Measurements from ENCODE around the gene LCAT.
"Not testable (repeated sequence)": the region's sequence is repeated elsewhere in the genome, so short reads cannot be mapped to it uniquely, and the experiment has no call there.

Gene LCAT

DNA sequence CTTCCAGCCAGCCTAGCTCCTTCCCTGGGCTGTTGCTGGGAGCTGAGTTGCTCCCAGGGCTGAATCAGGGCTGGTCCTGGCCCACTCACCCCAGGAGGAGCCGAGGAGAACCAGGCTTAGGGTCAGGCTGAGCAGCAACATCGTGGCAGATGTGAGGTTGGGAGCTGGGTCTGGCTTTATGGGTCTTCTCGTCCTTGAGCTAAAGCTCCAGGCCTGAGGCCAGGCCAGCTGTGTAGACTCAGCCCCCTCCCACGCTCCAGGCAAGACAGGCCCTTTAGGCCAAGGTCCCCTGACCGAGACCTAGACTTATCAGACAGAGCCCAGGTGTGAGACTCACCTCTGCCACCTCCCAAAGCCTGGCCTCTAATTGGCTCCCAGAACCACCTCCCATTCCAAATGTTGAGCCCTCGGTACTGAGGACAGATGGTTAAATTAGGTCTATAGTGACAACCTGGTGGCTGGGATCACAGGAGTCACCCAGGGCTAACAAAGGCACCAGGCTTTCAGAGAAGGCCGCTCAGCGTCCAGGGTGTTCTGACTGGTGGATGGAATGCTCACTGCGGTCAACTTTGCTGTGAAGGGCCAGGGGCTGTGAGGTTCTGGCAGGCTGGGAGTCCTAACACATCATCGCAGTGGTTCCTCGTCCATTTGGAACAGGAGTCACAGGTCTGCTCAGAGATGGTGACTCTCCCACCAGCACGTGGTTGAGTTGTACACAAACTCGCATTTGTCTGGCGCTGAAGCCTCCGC, 12.0 kb downstream of the LCAT start, which contains the start of gene CTRL:
Gene CTRL (minus strand): TSS at position 151 of the 750 bp plus-strand sequence. CDS start 10 bp downstream, at position 141.
- no peak for DNase-seq (ENCODE audit: low read depth)

DNA sequence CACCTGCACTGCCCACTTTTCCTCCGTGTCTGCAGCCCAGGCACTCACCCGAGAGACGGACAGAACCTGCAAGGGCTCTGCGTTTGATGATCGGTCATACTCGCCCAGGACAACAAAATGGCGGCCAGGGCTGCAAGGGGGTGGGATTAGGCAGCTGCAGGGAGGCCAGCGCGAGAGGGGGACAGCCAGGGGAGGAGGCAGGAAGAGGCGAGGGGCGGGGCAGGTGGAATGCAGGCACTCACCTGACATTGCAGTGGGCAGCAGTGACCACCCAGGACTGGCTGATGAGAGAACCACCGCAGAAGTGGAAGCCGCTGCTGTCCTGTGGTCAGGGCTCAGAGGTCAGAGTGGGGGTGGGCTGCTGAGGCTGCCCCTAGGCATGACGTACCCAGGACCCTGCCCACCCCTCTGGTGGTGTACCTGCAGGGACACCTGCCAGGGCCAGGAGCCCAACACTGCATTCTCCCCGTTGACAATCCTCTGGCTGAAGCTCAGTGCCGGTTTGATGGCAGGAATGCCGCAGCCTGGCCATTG, 13.2 kb downstream of the LCAT start:
- DNase-seq (ENCODE audit: low read depth) = no peak

GRCh38 chr16:67930191-67930590, 13.7 kb downstream of the LCAT start:
- no peak for DNase-seq (ENCODE audit: low read depth)

GRCh38 chr16:67928561-67929364, 15.2 kb downstream of the LCAT start:
- DNase-seq (ENCODE audit: low read depth) = peak; percentile 61

- DNase-seq (ENCODE audit: low read depth) = no peak
Observed at GRCh38 chr16:67928147-67928546, 15.8 kb downstream of the LCAT start.

- DNase-seq (ENCODE audit: low read depth) = no peak
Observed at GRCh38 chr16:67927131-67927941, 16.6 kb downstream of the LCAT start.

- DNase-seq (ENCODE audit: low read depth) = no peak
Observed at GRCh38 chr16:67926181-67926750, 17.7 kb downstream of the LCAT start.

DNA sequence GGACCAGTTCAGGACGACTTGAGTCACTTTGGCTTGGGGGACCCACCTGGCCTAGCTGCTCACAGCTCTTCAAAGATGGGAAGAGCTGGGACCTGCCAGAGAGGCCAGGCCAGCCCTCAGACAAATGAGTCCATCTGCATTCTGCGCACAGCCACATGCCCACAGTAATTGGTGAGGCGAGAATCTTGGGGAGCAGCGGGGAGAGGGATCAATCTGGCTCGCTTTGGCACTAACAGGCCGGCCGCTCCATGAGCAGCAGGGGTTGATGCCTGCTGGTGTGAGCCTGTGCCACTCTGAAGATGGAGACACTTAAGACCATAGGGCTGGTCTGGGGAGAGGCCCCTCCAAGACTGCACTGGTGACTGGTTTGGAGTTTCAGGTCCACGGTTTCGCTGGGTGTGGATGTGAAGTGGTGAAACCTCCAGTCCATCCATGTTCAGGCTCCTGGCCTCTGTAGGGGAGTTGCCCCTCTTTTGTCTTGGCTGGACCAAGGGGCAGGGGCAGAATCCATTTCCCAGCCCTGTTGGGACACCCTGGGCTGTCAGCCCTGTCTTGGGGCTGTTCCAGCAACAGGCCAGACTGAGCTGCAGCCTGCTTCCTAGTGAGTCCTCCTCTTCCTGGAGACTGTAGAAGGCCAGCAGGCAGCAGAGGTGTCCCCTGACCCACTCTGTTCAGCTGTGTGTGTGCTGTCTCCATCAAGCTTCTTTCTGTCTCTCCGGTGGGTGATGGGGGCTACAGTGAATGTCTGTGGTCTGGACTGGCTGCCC, 19.6 kb downstream of the LCAT start:
- DNase-seq (ENCODE audit: low read depth) = no peak

DNA sequence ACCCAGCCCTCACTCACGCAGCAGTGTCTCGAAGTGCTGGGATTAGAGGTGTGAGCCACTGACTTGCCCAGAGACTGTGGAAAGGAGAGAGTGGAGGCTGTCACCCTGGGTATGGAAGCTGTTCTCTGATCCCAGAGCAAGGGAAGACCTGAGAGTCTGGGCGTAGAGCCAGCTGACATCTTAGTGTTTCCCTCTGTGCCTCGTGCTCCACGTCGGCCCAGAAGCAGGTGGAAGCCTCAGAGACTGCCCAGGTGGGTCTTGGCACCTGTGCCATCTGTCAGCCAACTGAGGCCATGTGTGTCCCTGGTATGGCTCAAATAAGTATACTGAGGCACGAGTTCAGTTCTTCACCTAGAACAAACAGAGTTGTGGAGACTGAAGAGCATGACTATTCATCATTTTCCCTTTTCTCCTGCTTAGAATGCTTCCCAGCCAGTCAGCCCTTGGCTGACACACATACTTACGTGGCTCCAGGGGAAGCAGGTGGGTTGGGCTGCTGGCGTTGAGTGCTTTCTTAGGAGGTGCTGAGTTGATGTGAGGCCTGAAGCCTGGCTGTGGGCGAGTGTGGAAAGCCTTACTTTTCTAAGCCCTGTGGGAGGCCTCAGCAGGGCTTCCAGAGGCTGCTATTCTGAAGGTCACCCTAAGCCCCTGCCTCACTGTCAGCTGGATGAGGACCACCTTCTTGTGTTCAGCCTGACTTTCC, 20.4 kb downstream of the LCAT start:
- no peak for DNase-seq (ENCODE audit: low read depth)

GRCh38 chr16:67922740-67923139, 21.2 kb downstream of the LCAT start:
- no peak for DNase-seq (ENCODE audit: low read depth)

- DNase-seq (ENCODE audit: low read depth) = no peak
Observed at GRCh38 chr16:67922221-67922620, 21.7 kb downstream of the LCAT start.

DNA sequence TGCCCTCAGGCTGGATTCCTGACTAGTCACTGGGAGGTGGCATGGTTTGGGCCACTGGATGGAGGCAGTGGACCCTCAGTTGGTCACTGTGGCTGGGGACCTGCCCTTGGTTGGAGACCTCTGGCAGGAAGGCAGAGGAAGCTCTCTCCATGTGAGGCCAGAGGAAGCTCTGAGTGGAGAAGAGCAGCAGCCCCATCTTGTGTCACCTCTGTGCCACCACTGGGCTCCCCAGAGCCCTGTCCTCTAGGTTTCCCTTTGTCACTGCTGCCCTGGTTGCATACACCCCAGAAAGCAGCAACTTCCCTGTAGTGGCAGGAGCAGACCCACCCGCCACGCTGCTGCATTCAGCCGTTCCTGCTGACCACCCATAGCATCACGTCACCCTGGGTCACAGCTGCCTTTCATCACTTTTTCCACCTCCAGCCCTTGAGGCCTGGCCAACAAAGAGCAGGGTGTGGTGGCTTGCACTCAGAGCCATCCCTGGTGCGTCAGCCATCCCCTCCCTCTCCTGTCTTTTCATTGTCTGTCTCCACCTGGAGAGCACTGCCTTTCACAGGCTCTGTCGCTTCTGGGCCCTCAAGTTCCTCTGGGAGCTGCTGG, 24.2 kb downstream of the LCAT start:
- no peak for DNase-seq (ENCODE audit: low read depth)

DNA sequence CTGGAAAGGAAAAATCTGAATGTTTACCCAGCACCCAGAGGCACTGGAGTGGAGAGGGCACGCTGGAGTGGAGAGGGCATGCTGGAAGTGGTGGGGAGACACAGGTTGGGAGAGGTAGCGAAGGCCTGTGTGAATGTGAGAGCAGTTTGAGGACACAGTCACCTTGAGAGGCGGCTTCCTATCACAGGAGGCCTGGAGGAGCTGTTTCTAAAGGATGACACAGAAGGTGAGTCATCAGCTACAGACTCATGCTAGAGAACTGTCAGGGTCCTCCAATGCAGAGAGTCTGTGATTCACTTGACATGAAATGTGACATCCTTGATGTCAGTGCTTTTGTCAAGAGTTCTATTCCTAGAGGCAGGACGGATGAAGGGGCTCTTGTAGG, 26.1 kb downstream of the LCAT start:
- no peak for DNase-seq (ENCODE audit: low read depth)

DNA sequence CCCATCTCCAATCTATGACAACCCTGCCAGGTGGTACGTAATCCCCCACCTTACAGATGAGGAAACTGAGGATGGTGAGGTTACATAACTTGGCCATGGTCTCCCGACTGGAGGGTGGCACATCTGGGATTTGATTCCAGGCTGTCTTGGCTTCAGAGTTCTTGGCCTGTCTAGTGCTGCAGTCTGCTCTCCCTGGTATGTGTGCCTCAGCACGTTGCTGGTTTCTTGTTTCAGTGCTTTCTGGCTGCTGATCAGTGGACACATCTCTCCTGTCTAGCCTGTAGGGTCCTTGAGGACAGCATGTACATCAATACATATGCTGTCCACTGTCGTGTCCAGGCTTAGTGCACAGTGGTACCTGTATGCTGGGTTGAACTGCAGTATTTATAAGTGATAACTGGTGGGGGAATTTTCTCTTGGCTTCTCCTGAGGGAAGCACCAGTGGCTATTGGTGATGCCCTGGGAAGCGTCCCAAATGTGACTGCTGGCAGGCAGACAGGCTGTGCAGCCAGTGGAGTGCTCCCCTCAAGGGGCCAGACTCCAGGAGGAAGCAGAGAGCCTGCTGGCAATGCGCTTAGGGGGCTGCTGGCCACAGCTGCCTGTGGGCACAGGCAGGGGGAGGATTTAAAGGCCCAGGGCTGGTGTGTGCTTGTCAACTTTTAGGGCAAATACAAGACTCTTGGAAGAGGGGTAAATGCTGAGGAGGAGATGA, 26.6 kb downstream of the LCAT start:
- DNase-seq (ENCODE audit: low read depth) = no peak

- DNase-seq (ENCODE audit: low read depth) = no peak
Observed at GRCh38 chr16:67915831-67916723, 27.8 kb downstream of the LCAT start.

GRCh38 chr16:67915496-67915769, 28.5 kb downstream of the LCAT start:
- DNase-seq (ENCODE audit: low read depth) = not testable (repeated sequence)

DNA sequence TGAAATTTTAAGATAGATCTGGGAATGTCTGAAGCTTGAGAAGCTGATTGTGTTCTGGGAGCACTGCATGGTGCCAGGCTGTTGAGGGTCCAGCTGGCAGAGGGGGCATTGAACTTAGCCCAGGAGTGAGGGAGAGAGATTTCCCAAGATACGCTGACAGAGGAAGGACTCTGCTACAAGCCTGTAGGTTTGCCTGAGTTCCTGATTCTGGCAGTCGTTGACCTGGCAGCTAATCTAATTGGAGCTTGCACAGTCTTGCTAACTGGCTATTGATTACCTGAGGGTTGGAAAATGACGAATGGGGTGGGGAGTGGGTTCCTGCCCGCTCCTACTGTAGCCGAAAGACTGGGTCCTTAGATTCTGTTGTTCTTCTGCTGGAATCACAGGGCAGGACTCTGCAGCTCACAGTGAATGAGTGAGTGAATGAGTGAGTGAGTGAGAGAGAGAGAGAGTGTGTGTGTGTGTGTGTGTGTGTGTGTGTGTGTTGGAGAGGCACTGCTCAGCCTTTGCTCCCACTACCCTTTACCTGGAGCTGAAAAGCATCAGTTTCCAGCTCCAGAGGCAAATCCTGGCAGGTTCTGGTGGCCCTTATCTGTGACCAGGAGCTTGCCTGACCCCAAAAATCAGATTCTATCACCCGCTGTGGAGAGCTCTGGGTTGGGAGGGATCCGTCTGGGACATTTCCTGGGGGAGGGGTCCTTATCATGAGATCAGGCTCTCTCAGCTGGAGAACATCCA, 29.0 kb downstream of the LCAT start:
- DNase-seq (ENCODE audit: low read depth) = no peak

DNA sequence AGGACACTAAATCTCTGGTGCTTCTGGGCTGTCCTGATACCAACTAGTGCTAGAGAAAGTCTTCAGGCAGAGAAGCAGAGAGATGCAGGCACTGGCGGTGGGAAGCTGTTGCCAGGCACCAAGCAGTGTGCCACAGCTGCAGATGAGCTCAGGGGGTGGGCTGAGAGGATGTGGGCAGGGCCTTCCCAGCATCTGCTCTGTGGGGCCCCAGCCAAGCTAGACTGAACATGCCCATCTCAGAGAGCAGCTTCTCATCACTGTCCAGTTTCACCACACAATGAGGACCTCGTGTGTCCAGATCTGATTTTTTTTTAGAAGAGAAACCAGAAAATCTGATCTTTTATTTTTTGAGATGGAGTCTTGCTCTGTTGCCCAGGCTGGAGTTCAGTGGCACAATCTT, 33.8 kb downstream of the LCAT start:
- no peak for DNase-seq (ENCODE audit: low read depth)

Data from T follicular helper cell (primary cell).